ENCODE results near the gene SORCS3. TPM values are rescaled to one million over a fixed set of nuclear protein-coding genes. Genes with fewer than 3 reads are reported as not detected.

SORCS3 gene
- polyA plus RNA-seq, 1 donor (not counting 4 experiments of a cell fraction or from before 2014, with no cell fraction given): not detected

GRCh38 chr10:104767745-104768144, 126.7 kb downstream of the SORCS3 start:
- Histone ChIP-seq H3K4me2 (ENCODE audit: control insufficient read depth, extremely low read depth, insufficient read depth, low read depth, low read length) (no peak overlapping the region), H3K9ac (ENCODE audit: control insufficient read depth, extremely low read depth, insufficient read depth, low read length) (no peak overlapping the region), H3K4me1 (ENCODE audit: control insufficient read depth, extremely low read depth, insufficient read depth, low read length) (no peaks in the 10 kb centered on the region), H3K9me1 (ENCODE audit: control insufficient read depth, extremely low read depth, insufficient read depth, low read length) (no peaks in the 10 kb centered on the region), H3K4me3 (ENCODE audit: control insufficient read depth in 2 of 3, extremely low read depth in 1 of 3, insufficient read depth in 2 of 3, low read depth in 1 of 3, low read length in 3 of 3) (no peak overlapping the region), H3K27me3 (ENCODE audit: control insufficient read depth, extremely low read depth, insufficient read depth, low read length) (no peaks in the 10 kb centered on the region), H3K9me3 (ENCODE audit: control insufficient read depth, low read depth, low read length) (no peaks in the 10 kb centered on the region), H3K79me2 (ENCODE audit: control insufficient read depth, insufficient read depth, low read length) (no peaks in the 10 kb centered on the region), H3K27ac (ENCODE audit: control insufficient read depth, insufficient read depth, low read length) (no peak overlapping the region), H2AFZ (ENCODE audit: control insufficient read depth, low read length) (no peak overlapping the region), H4K20me1 (ENCODE audit: control insufficient read depth, extremely low read depth, insufficient read depth, low read length) (no peaks in the 10 kb centered on the region), H3K36me3 (ENCODE audit: control insufficient read depth in 2 of 2, extremely low read depth in 1 of 2, insufficient read depth in 2 of 2, low read length in 2 of 2) (no peaks in the 10 kb centered on the region)
- dilution Hi-C loops (cut with MboI; ENCODE audit: extremely low pct_ligation_motif_present, low sequenced_read_pairs): no loop called here
- DNase-seq (ENCODE audit: low read depth, low spot score): no peak
- TF ChIP-seq CTCF (optimal IDR thresholded peaks at IDR 0.05 in 1 of 3, IDR thresholded peaks at IDR 0.05 in 1 of 3, conservative IDR thresholded peaks at IDR 0.05 in 1 of 3; ENCODE audit: extremely low read depth in 1 of 3, insufficient read depth in 2 of 3, low read length in 3 of 3) (no peak), EZH2 (IDR thresholded peaks at IDR 0.05; ENCODE audit: low read length) (no peak)
- no peak for FAIRE-seq

GRCh38 chr10:104773105-104773504, 132.0 kb downstream of the SORCS3 start:
- Histone ChIP-seq H4K20me1 (ENCODE audit: control insufficient read depth, extremely low read depth, insufficient read depth, low read length) (no peaks in the 10 kb centered on the region), H3K4me2 (ENCODE audit: control insufficient read depth, extremely low read depth, insufficient read depth, low read depth, low read length) (no peak overlapping the region), H3K4me3 (ENCODE audit: control insufficient read depth in 2 of 3, extremely low read depth in 1 of 3, insufficient read depth in 2 of 3, low read depth in 1 of 3, low read length in 3 of 3) (no peak overlapping the region), H3K27me3 (ENCODE audit: control insufficient read depth, extremely low read depth, insufficient read depth, low read length) (no peaks in the 10 kb centered on the region), H3K4me1 (ENCODE audit: control insufficient read depth, extremely low read depth, insufficient read depth, low read length) (no peaks in the 10 kb centered on the region), H3K79me2 (ENCODE audit: control insufficient read depth, insufficient read depth, low read length) (no peaks in the 10 kb centered on the region), H3K9me3 (ENCODE audit: control insufficient read depth, low read depth, low read length) (no peaks in the 10 kb centered on the region), H3K27ac (ENCODE audit: control insufficient read depth, insufficient read depth, low read length) (no peak overlapping the region), H2AFZ (ENCODE audit: control insufficient read depth, low read length) (no peak overlapping the region), H3K9ac (ENCODE audit: control insufficient read depth, extremely low read depth, insufficient read depth, low read length) (no peak overlapping the region), H3K36me3 (ENCODE audit: control insufficient read depth in 2 of 2, extremely low read depth in 1 of 2, insufficient read depth in 2 of 2, low read length in 2 of 2) (no peaks in the 10 kb centered on the region), H3K9me1 (ENCODE audit: control insufficient read depth, extremely low read depth, insufficient read depth, low read length) (no peaks in the 10 kb centered on the region)
- DNase-seq (ENCODE audit: low read depth, low spot score) (no peak), FAIRE-seq (no peak)
- TF ChIP-seq EZH2 (IDR thresholded peaks at IDR 0.05; ENCODE audit: low read length): no peak
- no peak for TF ChIP-seq CTCF (optimal IDR thresholded peaks at IDR 0.05 in 1 of 3, IDR thresholded peaks at IDR 0.05 in 1 of 3, conservative IDR thresholded peaks at IDR 0.05 in 1 of 3; ENCODE audit: extremely low read depth in 1 of 3, insufficient read depth in 2 of 3, low read length in 3 of 3)
- dilution Hi-C loops (cut with MboI; ENCODE audit: extremely low pct_ligation_motif_present, low sequenced_read_pairs): no loop called here
